ENCODE results near the gene NFATC2IP.

DNA sequence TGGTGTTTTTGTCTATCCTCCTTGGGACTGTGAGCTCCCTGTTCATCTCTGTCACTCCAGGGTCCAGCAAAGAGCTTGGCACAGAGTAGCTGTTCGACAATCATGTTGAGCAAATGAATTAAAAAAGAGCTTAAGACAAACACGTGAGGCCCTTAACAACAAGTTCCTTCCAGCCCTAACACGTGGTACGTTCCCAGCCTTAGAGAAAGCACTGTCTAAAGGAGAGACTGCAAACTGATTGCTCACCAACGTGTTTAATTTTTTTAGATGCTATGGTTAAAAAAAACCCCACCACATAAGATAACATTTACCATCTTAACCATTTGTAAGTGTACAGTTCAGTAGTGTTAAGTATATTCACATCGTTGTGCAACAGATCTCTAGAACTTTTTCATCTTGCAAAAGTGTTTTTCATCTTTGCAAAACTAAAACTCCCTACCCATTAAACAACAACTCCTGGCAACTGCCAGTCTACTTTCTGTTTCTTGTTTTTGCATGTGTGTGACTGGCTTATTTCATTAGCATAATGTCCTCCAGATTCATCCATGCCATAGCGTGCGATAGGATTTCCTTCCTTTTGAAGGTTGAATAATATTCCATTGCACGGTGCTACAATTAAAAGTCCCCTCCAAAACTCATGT lies 62.3 kb downstream of the NFATC2IP start:
- no peak for TF ChIP-seq POLR2A (IDR thresholded peaks at IDR 0.05)
- no peak for TF ChIP-seq CTCF (IDR thresholded peaks at IDR 0.05)
